ENCODE results near the gene SERGEF. TPM values are rescaled to one million over a fixed set of nuclear protein-coding genes. Genes with fewer than 3 reads are reported as not detected.
A peak's percentile ranks its signal among the peaks of the same experiment; 100 is the strongest.

Gene SERGEF
- total RNA-seq, 6 experiments from 2014 or later, result 13.5 to 19.3 (median 17.7) TPM

DNA sequence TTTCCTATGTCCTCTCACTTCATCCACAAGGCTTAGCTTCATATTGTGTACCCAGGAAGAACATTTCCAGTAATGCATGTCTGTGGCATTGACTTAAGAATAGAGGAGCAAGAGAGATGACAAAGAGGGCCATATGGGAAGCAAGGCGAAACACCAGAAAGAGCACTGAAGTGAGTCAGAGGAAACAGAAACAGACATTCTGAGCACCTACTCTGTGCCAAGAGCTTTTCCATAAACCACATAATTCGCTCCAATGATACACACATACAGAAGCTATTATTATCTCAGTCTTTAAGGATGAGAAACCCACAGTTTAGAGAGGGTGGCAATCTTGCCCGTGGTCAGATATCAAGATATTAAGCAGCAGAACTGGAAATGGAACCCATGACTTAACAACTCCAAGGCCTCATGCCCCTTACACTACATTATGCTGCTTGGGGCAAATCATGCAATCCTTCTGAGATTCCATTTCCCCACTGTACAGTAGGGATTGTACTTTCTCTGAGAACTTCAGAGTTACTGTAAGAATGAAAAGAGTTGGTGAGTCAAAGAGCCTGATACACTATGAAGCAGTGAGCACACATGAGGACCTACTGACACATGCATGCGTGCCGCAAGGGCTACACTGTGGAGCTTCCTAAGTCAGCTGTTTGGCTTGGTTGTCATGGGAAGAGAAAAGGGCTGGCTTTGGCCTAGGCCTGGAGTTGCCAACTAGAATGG is 151.7 kb downstream of the SERGEF start:
- Mint-ChIP-seq H3K4me3 (no peak overlapping the region), H3K27me3 (ENCODE audit: insufficient read depth) (no peaks in the 10 kb centered on the region), H3K4me1 (ENCODE audit: low read depth) (peaks cover 14% of the 10 kb centered on the region), H3K9me3 (no peaks in the 10 kb centered on the region; the same call in 1 of the 2 replicates), H3K27ac (no peak overlapping the region), H3K36me3 (ENCODE audit: low read depth) (peaks cover 5% of the 10 kb centered on the region; the same call in 1 of the 2 replicates)
- TF ChIP-seq, protein P1, sequence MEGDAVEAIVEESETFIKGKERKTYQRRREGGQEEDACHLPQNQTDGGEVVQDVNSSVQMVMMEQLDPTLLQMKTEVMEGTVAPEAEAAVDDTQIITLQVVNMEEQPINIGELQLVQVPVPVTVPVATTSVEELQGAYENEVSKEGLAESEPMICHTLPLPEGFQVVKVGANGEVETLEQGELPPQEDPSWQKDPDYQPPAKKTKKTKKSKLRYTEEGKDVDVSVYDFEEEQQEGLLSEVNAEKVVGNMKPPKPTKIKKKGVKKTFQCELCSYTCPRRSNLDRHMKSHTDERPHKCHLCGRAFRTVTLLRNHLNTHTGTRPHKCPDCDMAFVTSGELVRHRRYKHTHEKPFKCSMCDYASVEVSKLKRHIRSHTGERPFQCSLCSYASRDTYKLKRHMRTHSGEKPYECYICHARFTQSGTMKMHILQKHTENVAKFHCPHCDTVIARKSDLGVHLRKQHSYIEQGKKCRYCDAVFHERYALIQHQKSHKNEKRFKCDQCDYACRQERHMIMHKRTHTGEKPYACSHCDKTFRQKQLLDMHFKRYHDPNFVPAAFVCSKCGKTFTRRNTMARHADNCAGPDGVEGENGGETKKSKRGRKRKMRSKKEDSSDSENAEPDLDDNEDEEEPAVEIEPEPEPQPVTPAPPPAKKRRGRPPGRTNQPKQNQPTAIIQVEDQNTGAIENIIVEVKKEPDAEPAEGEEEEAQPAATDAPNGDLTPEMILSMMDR (IDR thresholded peaks at IDR 0.05), result no peak
- no peak for DNase-seq

GRCh38 chr11:17859552-17859951 is 153.3 kb downstream of the SERGEF start:
- Mint-ChIP-seq H3K27ac (no peak overlapping the region), H3K9me3 (no peaks in the 10 kb centered on the region; the same call in 1 of the 2 replicates), H3K4me3 (no peak overlapping the region), H3K36me3 (ENCODE audit: low read depth) (peaks cover 5% of the 10 kb centered on the region; the same call in 1 of the 2 replicates), H3K27me3 (ENCODE audit: insufficient read depth) (no peaks in the 10 kb centered on the region), H3K4me1 (ENCODE audit: low read depth) (peaks cover 14% of the 10 kb centered on the region)
- TF ChIP-seq, protein P1 (IDR thresholded peaks at IDR 0.05), result no peak
- DNase-seq, result peak; percentile 6

GRCh38 chr11:17855531-17856290 is 157.1 kb downstream of the SERGEF start:
- H3K4me1 Mint-ChIP-seq (ENCODE audit: low read depth), result peaks cover 17% of the 10 kb centered on the region
- no peaks in the 10 kb centered on the region for H3K27me3 Mint-ChIP-seq (ENCODE audit: insufficient read depth)

GRCh38 chr11:17853280-17853679 is 159.6 kb downstream of the SERGEF start:
- no peak overlapping the region for H3K27ac Mint-ChIP-seq
- no peaks in the 10 kb centered on the region for H3K27me3 Mint-ChIP-seq (ENCODE audit: insufficient read depth)
- DNase-seq, result no peak
- no peaks in the 10 kb centered on the region for H3K36me3 Mint-ChIP-seq (ENCODE audit: low read depth)
- TF ChIP-seq, protein P1 (IDR thresholded peaks at IDR 0.05), result no peak
- H3K4me1 Mint-ChIP-seq (ENCODE audit: low read depth), result peaks cover 11% of the 10 kb centered on the region; the same call in 1 of the 2 replicates
- no peaks in the 10 kb centered on the region for H3K9me3 Mint-ChIP-seq
- H3K4me3 Mint-ChIP-seq, result no peak overlapping the region

More at GRCh38 chr11:17855531-17856290, 157.1 kb downstream of the SERGEF start:
- Mint-ChIP-seq H3K9me3 (no peaks in the 10 kb centered on the region; the same call in 1 of the 2 replicates), H3K36me3 (ENCODE audit: low read depth) (peaks cover 5% of the 10 kb centered on the region; the same call in 1 of the 2 replicates), H3K4me3 (no peak overlapping the region), H3K27ac (no peak overlapping the region)
- no peak for DNase-seq
- TF ChIP-seq, protein P1 (IDR thresholded peaks at IDR 0.05), result no peak

DNA sequence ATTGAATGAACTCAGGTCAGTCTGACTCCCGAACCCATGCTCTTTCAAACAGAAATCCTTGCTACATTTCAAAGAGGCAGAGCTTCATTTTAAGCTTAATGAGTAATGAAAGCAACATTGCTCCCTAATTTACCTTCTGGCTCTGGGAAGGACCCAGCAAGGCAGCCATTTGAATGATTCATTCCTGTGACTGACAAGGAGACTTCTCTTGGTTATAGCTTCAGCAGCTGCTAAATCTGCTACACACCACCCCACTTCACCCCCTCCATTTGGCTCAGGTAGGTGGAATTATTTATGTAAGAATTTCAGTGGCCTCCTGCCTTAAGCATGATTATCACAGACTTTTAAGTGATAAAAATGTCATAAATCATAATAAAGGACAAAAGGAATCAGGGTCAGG is 160.6 kb downstream of the SERGEF start:
- H3K36me3 Mint-ChIP-seq (ENCODE audit: low read depth), result no peaks in the 10 kb centered on the region
- H3K27me3 Mint-ChIP-seq (ENCODE audit: insufficient read depth), result no peaks in the 10 kb centered on the region
- no peak for DNase-seq

More for the DNA sequence above, 160.6 kb downstream of the SERGEF start:
- Mint-ChIP-seq H3K9me3 (no peaks in the 10 kb centered on the region), H3K4me1 (ENCODE audit: low read depth) (peaks cover 11% of the 10 kb centered on the region; the same call in 1 of the 2 replicates), H3K27ac (no peak overlapping the region), H3K4me3 (no peak overlapping the region)
- TF ChIP-seq, protein P1 (IDR thresholded peaks at IDR 0.05), result no peak

All from HFFc6 (cell line).